ENCODE data around the gene LRMDA.

GRCh38 chr10:75776738-75777504 lies 345.5 kb downstream of the LRMDA start:
- TF ChIP-seq CTCF (IDR thresholded peaks at IDR 0.05) (no peak), EP300 (IDR thresholded peaks at IDR 0.05) (no peak), POLR2A (IDR thresholded peaks at IDR 0.05) (no peak), POLR2AphosphoS5 (IDR thresholded peaks at IDR 0.05) (no peak)

Measured in sigmoid colon (tissue), 4 donors.